HG02981 (cell line): Measurements from ENCODE around the gene BBS4.
A peak's percentile ranks its signal among the peaks of the same experiment; 100 is the strongest.
"Not testable (repeated sequence)": the region's sequence is repeated elsewhere in the genome, so short reads cannot be mapped to it uniquely, and the experiment has no call there.

Source experiments
- ATAC-seq: cut with Tn5 transposase; IDR thresholded peaks from one replicate; pipeline ENCODE4 v1.9.1; 2021; ENCODE audit warnings: mild to moderate bottlenecking, moderate library complexity; ENCODE audit not compliant: unreplicated experiment

The BBS4 gene

GRCh38 chr15:72698938-72699337, 12.9 kb downstream of the BBS4 start:
- no peak for ATAC-seq

- no peak for ATAC-seq
These were observed 14.1 kb downstream of the BBS4 start for GRCh38 chr15:72700076-72700475.

- no peak for ATAC-seq
These were observed 20.3 kb downstream of the BBS4 start for GRCh38 chr15:72706266-72706665.

- ATAC-seq, result not testable (repeated sequence)
These were observed 22.7 kb downstream of the BBS4 start for GRCh38 chr15:72708551-72709303.

- ATAC-seq, result no peak
These were observed 36.2 kb downstream of the BBS4 start for GRCh38 chr15:72722071-72722696.

- ATAC-seq, result no peak
These were observed 38.0 kb downstream of the BBS4 start for GRCh38 chr15:72724028-72724427.

GRCh38 chr15:72725446-72725845, 39.4 kb downstream of the BBS4 start:
- ATAC-seq, result no peak

GRCh38 chr15:72725851-72726250, 39.8 kb downstream of the BBS4 start:
- not testable (repeated sequence) for ATAC-seq

- no peak for ATAC-seq
These were observed 41.1 kb downstream of the BBS4 start for GRCh38 chr15:72727154-72727553.

GRCh38 chr15:72728249-72728648, 42.2 kb downstream of the BBS4 start:
- ATAC-seq, result not testable (repeated sequence)

- no peak for ATAC-seq
These were observed 42.8 kb downstream of the BBS4 start for GRCh38 chr15:72728821-72729220.

- no peak for ATAC-seq
These were observed 46.1 kb downstream of the BBS4 start for GRCh38 chr15:72732086-72732485.

- no peak for ATAC-seq
These were observed 46.5 kb downstream of the BBS4 start for GRCh38 chr15:72732516-72732915.

GRCh38 chr15:72733941-72734738, 48.1 kb downstream of the BBS4 start:
- ATAC-seq, result no peak

GRCh38 chr15:72735111-72735510, 49.1 kb downstream of the BBS4 start:
- no peak for ATAC-seq

- no peak for ATAC-seq
These were observed 51.1 kb downstream of the BBS4 start for GRCh38 chr15:72737061-72737460.

GRCh38 chr15:72737723-72738122, 51.7 kb downstream of the BBS4 start:
- ATAC-seq, result no peak

- ATAC-seq, result peak; percentile 90
These were observed 54.2 kb downstream of the BBS4 start for GRCh38 chr15:72740219-72740618.

- ATAC-seq, result no peak
These were observed 63.7 kb downstream of the BBS4 start for GRCh38 chr15:72749700-72750099.

- ATAC-seq, result no peak
These were observed 65.9 kb downstream of the BBS4 start for GRCh38 chr15:72751751-72752455.

GRCh38 chr15:72754096-72754495, 68.1 kb downstream of the BBS4 start:
- no peak for ATAC-seq
